ENCODE results near the gene SCAPER.

GRCh38 chr15:76868740-76869139 is 36.4 kb downstream of the SCAPER start:
- no peak for TF ChIP-seq POLR2A (IDR thresholded peaks at IDR 0.05)
- TF ChIP-seq, protein P1, sequence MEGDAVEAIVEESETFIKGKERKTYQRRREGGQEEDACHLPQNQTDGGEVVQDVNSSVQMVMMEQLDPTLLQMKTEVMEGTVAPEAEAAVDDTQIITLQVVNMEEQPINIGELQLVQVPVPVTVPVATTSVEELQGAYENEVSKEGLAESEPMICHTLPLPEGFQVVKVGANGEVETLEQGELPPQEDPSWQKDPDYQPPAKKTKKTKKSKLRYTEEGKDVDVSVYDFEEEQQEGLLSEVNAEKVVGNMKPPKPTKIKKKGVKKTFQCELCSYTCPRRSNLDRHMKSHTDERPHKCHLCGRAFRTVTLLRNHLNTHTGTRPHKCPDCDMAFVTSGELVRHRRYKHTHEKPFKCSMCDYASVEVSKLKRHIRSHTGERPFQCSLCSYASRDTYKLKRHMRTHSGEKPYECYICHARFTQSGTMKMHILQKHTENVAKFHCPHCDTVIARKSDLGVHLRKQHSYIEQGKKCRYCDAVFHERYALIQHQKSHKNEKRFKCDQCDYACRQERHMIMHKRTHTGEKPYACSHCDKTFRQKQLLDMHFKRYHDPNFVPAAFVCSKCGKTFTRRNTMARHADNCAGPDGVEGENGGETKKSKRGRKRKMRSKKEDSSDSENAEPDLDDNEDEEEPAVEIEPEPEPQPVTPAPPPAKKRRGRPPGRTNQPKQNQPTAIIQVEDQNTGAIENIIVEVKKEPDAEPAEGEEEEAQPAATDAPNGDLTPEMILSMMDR (IDR thresholded peaks at IDR 0.05), result no peak

Measured in Peyer's patch (tissue), 4 donors.